Nucleus accumbens (tissue), 56 donors: ENCODE measurements around the gene KLHDC10.
"Not testable (repeated sequence)": the region's sequence is repeated elsewhere in the genome, so short reads cannot be mapped to it uniquely, and the experiment has no call there.

Experiments used
- DNase-seq, 56 donors: peaks; one replicate each; lab custom pipeline; 2025; lab: John Stamatoyannopoulos, UW

Gene KLHDC10

DNA sequence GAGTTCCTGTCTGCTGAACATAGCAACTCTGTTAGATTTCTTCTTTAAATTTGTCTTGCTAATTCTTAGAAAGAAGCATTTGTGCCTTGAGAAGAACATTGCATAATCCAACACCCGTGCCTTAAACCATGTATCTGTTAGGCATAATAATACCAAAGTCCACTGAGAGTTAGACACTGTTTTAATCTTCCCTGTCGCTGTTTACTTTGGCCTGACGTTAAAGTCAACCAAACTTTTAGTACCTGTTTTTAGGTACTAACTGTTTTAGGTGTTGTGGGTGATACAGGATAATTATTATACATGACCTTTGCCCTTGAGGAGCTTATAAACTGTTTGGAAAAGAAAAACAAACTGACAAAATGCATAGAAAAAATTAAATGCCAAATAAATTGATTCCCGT lies 43.6 kb downstream of the KLHDC10 start:
- DNase-seq = no peak

DNA sequence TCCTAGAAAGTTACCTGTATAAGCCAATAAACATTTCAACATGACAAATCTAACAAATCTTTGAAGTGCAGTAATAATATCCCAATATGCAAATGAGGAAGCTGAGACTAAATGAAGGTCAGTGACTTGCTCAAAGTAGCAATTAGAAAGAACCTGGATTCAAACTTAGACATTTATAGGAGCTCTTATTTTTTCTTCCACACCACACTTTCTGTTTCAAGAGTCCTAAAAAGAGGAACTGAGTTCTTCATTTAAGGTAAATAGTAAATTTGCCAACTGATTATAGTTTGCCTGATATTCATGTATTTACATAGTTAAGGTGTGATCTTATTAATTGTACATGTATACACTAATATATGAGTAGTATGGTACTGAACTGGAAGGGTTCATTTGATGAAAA lies 44.0 kb downstream of the KLHDC10 start:
- DNase-seq = no peak

DNA sequence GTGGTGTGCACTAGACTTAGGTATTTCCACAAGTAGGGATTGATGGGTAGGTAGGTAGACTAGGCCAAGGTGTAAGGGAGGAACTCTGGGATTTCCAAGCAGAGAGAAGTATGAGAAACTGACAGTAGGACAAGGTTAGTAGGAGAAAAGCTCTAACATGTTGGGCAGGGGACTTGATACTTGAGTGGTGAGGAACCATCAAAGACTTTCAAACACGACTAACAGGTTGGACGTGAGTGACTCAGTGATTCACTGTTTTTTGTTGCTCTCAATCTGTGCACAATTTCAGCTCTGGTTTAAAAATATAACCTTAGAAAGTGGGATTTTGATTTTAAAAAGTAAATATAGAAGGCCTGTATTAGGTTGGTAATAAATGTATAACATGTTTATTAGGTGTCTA lies 44.4 kb downstream of the KLHDC10 start:
- no peak for DNase-seq

DNA sequence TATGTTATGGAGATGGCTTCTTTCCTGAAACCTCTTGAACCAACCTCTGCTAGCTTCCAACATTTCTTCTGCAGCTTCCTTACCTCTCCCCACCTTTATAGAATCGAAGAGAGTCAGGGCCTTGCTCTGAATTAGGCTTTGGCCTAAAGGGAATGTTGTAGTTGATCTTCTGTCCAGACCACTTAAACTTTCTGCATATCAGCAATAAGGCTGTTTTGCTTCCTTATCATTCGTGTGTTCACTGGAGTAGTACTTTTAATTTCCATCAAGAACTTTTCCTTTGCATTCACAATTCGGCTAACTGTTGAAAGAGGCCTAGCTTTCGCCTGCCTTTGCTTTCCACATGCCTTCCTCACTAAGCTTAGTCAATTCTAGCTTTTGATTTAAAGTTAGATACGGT lies 48.0 kb downstream of the KLHDC10 start:
- DNase-seq = no peak

DNA sequence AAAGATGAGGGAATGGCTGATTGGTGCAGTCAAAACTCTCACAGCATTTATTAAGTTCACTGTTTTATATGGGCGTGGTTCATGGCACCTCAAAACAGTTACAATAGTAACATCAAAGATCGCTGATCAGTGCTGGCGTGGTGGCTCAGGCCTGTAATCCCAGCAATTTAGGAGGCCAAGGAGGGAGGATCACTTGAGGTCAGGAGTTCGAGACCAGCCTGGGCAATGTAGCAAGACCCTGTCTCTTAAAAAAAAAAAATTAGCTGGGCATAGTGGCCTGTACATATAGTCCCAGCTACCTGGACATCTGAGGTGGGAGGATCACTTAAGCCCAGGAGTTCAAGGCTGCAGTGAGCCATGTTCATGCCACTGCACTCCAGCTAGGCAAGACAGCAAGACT lies 48.5 kb downstream of the KLHDC10 start:
- no peak for DNase-seq

DNA sequence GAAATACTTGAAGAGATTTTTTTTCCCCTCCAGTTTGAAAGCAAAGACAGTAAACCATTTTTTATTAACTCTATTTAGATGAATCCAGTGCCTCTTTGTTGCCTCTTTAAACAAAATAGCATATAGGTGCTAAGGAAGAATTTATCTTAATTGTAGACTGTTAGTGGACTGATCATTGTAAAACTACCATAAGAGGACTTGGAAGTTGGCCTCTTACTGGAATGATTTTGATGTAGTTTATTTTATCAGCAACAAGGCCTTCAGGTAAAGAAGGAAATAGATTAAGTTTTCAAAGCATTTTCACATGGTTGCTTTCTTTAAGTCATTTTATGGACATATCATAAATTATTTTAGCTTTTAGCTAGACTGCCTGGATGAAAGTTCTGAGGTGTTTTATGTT lies 53.2 kb downstream of the KLHDC10 start:
- no peak for DNase-seq

DNA sequence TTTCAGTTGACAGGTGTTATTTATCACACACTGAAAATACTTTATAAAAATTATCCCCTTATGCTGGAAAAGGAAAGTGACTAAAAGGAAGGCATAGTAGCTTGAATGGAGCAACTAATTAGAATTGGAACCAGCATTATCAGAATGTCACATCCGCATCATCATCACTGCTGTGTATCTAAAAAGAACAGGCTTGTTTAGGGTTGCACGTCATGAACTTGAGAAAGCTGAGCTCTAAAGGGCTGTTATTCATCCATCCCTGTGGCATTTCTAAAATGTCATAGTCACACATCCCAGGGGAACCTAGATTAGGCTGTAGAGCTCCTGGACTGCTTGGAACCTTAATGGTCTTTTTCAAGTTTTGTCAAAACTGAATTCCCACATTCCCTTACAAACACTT lies 54.4 kb downstream of the KLHDC10 start:
- DNase-seq = no peak

DNA sequence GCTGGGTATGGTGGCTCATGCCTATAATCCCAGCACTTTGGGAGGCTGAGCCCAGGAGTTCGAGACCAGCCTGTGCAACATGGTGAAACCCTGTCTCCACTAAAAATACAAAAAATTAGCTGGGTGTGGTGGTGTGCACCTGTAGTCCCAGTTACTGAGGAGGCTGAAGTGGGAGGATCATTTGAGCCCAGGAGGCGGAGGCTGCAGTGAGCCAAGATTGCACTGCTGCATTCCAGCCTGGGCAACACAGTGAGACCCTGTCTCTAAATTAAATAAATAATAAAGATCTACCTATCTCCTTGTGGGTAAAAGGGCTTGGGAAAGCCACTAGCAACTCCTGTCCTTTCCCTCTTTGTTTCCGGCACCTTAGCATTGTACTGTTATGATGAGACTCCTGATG lies 56.5 kb downstream of the KLHDC10 start:
- not testable (repeated sequence) for DNase-seq

DNA sequence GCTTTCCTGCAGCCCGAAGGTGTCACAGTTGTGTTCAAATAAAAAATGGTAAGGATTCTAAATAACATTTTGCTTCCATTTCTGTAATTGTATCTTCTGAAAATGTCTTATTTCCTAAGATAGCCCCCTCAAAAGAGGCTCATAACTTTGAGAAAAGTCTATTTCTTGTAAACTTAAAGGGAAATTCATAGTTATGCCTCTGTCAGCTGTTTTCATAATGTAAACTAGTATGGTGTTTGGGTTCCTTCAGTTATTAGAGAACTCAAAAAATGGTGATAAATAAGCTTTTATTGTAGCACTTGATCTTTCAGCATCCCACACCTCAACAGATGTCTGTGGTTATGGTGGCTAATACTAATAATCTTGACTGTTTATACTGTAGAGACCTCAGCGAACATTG lies 57.1 kb downstream of the KLHDC10 start:
- DNase-seq = no peak

DNA sequence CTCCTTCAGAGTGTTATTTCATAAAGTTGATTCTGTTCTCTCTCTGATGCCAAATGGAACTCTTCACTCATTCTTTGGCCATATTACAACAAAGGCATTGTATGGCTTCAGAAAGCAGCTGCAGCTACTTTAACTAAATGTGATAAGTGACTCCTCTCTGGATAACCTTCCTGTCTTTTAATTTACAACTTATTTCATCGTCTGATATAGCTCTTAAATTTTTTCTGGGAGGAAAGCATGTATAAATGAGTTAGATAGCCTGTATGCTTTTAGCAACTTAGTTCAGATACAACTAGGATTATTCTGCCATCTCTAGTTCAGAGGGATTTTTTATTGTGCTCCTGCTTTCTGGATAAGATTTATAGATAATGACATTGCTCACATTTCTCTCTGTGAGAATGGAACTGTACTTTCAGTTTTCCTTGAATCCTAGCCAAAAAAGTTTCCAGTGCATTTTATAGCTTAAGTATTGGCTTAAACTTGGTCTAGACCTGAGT lies 57.5 kb downstream of the KLHDC10 start:
- DNase-seq = no peak

DNA sequence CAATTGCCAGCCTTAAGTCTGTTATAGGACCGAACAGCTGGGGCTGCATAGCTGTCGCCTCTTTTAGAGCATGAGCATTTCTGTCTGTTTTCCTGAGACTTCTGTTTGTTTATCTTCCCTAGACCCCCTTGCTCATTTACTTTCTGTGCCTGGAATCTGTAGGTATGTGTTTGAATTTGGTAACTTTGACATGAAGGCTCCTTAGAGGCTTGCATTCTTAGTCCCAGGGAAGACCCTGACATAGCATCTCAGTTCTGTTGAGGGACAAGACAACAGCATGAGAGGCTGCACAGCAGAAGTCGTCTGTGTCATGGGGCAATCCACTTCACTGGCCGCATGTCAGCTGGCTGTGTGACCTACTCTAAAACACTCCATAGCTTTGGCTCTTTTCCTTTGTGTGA lies 58.7 kb downstream of the KLHDC10 start:
- DNase-seq = no peak

DNA sequence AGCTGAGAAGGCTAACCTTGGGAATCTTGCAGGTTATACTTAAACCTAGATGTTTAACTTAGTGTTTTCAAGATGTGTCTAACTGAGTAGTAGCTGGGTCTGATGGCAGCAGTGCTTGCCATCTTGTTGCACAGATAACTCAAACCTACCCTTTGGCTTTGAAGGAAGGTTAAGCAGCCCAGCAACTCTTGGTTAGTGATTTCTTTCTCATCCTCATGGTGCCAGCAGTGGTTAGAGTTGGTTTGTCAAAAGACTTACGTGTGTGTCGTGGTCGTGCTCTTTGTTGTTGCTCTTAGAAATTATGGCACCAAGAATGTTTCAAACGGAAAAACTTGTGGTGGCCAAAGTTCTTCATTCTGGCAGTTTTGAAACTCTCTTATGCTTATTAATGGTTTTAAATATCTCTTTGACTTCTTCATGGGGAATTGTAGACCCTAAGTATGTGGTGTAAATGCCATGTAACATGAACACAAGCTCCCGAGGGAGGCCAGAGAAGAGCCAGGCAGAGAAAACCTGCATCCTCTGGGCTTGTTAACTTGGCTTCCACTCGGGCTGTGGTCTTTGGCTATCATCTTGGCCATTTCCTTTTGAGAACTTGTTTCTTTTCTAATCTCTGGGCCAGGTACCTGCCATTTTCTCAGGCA lies 61.0 kb downstream of the KLHDC10 start:
- no peak for DNase-seq

DNA sequence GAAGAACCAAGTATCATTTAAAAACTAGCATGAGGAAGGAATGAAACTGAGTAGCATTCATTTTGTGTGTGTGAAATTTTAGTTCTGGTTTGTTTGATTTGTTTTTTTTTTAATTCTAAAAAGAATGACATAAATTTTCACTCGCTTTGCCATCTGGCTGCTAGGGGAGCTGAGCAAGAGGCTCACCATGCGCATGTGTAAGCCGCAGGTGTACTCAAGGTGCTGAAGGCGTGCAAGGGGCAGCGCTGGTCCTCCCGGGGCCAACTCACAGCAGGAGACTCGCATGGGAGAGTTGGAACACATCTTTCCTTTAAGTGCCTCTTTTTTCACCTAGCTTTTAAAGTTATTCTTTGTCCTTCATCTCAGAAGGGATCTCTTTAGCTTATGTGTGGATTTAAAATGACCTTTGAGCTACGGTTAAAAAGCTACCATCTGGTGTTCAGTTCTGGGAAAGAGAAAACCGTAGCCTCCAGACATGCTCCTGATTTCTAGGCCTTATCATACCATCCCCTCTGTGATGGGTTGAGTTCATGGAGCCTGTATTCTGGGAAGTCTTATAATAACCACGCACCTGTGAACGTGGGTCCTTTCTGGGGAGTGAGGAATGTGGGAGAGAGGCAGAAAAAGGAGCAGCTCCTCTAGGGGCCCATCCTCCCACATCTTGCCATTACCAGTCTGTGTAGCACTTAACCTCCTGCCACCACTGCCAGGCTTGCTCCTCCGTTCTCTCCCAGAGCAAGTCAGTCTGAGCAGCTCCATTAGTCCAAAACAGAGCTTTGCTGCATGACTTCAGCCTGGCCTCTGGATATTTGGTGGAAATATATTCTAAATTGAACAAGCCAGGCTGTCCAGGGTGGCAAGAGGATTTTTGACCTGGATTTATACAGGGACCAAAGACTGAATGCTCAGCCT lies 61.9 kb downstream of the KLHDC10 start:
- no peak for DNase-seq

DNA sequence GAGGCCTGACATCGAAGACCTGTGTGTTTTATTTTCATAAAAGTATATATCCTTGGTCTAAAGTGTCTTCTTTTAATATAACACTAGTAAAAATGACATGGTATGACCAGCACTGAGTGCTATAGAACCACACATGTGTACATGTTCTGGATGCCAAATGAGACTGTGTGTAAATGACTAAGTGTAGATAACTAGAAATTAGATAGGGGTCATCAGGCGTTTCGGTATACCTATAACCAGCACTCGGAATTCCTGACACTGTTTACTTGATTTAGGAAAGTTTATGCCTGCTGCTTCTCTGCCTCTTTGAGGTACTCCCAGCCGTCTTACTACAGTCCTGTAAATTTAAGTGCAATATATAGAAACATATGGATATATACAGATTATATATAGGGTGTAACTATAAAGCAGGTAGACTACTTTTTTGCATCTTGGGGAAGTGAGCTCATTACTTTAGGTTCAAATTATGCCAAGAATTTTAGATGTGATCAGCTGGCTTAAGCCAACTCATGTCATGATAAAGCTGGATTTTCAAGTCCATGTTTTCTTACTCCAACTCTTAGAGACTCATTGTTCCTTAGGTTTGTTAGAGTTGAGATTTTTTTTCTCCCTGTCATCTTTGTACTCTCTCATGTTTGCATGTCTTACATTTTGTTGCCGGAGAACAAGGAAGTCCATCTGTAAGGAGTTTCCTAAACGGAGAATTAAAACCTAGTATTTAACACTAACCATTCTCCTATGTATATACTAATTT lies 62.9 kb downstream of the KLHDC10 start:
- no peak for DNase-seq

DNA sequence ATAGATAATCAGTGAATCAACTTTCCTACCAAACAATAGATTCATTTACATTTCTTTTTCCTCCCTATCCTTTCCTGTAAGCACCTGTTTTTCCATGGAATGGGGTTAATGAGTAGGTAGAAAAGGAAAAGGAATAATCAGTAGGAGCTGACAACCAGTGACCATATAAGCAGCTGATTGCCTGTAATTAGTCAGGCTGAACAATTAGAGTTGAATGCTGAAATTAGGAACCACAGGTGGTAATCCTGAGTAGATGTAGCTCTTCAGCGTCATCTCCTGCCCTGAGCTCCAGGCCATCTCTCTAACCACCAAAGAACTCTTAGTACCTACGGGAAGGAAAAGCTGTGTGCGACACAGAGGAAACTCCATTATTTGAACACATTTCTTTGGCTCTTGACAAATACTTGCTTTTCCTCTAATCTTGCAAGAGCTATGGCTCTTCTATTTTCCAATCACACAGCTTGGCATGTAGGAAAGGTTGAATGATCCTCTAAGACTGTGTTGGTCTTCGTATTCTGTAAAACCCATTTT lies 63.8 kb downstream of the KLHDC10 start:
- DNase-seq = no peak

DNA sequence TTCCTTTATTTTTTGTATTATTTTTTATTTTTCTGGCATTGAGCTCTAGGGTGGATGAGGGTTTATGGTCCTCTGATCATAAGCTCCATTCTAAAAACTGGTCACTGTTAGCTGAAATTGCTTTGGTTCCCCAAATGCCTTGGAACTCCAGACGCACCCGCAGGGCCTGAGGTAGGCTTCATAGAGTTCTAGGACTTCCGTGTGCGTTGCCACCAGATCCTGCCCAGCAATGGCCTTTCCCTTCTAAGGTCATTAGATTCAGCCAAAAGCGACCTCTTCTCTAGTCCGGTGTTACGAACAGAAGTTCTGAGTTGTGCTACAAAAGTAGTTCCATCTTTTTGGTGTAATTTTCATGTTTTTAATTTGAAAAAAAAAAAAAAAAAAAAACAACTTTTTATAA lies 64.4 kb downstream of the KLHDC10 start:
- no peak for DNase-seq

DNA sequence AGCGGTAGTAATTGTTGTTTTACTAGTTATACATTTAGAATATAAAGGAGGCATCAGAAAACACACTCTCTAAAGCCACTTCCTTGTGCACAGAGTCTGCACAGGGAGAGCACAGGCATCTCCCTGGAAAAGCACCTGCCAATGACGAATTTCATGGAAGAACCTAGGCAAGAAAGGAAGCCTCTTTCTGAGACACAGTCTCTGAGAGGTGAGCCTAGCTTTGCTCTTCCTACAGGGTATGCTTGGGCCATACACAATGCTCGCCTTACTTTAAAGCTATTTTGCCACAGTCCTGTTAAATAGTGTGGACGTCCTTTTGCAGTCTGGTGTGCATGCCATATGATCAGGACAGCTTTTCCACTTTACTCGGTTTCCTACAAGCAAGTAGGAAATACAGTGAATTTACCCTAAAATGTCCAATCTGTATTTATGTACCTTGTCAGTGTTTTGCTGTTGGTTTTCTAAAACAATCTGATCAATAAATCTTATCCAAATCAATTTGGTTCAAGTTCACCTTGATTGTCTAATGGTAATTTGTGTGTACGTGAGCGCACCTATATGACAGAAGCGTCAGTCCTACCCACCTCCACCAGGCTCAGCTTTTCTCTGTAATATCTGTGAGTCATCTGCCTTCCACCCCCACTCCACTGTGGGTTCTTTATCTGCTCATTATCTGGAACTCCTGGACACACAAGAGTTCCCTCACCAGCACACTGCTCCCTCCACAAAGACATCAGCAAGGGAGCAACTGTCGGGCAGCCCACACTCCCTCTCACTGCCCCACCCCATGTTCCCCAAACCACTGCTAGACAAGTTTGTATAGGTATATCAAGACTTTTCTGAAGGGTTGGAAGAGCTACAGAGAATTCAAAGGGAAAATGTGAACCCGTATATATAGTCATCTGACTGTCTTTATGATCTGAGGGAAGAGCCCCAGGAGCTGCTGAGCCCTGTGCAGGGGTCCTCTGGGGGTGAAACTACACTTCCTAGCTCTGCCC lies 65.2 kb downstream of the KLHDC10 start:
- DNase-seq = peak in 21 of 56 donors; percentile 14 to 70 (median 35)

DNA sequence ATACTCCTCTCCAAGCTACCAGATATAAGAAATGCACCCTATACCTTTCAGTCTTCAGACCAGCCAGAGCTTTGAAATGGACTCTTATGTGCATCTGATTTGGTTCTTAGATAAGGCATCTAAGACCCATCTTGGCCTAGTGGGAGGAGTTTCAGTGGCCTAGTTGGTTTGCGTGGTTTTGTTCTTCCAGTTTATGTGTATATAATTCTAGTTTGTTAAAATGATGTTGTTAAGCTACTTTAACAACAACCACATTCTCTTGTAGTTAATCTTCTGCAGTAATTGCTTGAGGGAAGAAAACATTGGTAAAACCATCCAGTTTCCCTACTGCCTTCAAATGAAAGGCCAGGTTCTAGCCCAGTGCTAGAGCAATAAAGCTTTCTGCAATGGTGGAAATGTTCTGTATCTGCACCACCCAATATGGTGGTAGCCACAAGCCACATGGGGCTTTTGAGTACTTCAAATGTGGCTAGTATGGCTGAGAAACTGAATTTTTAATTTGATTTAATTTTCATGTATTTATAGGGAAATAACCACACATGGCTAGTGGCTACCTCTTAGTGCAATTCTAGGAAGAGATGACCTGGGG lies 66.3 kb downstream of the KLHDC10 start:
- DNase-seq = no peak

DNA sequence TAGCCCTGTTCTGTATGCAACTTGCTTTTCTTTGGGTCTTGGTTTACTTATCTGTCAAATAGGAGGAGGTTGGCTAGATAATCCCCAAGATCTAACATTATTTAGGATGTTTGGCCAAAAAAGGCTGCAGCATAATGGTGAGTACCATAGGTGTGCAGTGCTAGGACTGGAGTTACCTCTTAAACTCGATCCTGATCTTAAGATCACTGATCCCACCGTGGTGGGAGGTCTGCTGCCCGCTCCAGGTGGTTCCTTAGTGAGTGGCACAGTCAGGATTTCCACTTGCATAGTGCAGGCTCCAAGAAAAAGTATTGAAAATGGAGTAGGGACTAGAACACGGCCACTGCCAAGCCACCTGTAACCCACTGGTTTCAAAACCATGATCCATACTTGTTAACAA lies 66.9 kb downstream of the KLHDC10 start:
- DNase-seq = no peak
